Measurements from ENCODE around the gene DMD.

DNA sequence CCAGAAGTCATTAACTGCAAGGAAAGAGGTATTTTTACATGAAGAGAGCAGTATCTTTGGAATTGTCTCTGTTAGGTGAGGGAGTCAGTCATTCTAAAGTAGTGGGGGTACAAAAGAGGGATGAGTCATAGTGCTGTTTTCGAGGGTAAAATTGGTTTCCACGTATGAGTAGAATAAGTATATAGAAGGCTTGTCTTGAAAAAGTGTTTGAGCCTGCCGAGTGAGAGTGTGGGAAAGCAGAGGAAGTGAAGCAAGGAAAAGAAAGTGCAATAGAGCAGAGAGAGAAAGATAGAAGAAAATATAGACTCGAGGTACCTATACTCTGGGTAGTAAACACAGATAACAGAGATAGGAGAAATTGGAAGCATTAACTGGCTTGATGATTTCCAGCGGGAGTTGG is 696.4 kb downstream of the DMD start:
- TF ChIP-seq, protein P1, sequence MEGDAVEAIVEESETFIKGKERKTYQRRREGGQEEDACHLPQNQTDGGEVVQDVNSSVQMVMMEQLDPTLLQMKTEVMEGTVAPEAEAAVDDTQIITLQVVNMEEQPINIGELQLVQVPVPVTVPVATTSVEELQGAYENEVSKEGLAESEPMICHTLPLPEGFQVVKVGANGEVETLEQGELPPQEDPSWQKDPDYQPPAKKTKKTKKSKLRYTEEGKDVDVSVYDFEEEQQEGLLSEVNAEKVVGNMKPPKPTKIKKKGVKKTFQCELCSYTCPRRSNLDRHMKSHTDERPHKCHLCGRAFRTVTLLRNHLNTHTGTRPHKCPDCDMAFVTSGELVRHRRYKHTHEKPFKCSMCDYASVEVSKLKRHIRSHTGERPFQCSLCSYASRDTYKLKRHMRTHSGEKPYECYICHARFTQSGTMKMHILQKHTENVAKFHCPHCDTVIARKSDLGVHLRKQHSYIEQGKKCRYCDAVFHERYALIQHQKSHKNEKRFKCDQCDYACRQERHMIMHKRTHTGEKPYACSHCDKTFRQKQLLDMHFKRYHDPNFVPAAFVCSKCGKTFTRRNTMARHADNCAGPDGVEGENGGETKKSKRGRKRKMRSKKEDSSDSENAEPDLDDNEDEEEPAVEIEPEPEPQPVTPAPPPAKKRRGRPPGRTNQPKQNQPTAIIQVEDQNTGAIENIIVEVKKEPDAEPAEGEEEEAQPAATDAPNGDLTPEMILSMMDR (IDR thresholded peaks at IDR 0.05; ENCODE audit: borderline replicate concordance, extremely low read depth, low read length, poor library complexity, severe bottlenecking): no peak
- TF ChIP-seq EZH2 (IDR thresholded peaks at IDR 0.05; ENCODE audit: borderline replicate concordance, low read depth, low read length, severe bottlenecking): no peak

Data from DND-41 (cell line).